Stimulated activated CD4-positive, alpha-beta T cell treated with anti-CD3 and anti-CD28 coated beads, Interleukin-4, amount 100 ng/mL, for 1 hour (primary cell): ENCODE measurements around the gene MRPS18B.
"Not testable (repeated sequence)": the region's sequence is repeated elsewhere in the genome, so short reads cannot be mapped to it uniquely, and the experiment has no call there.

Experiments used
- DNase-seq: peaks from one replicate; pipeline ENCODE4 v3.0.0-alpha.2; 2020

Gene MRPS18B

DNA sequence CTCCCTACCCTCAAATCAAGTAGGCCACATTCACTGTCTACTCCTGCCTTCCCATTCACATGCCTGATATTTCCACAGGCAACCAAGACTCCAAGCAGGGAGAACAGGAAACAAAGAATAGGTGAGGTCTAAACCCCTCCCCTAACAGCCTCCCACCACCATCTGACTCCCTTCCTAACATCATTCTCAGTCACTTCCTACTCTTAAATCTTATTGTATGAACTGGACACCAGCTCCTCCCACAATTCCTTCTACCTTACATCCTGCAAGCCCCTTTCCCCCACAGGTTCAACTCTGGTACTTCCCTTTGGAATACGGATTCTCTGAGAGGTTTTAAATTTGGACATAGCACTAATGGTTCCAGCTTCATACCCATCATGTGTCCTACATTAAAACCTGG is 28.3 kb downstream of the MRPS18B start:
- no peak for DNase-seq

DNA sequence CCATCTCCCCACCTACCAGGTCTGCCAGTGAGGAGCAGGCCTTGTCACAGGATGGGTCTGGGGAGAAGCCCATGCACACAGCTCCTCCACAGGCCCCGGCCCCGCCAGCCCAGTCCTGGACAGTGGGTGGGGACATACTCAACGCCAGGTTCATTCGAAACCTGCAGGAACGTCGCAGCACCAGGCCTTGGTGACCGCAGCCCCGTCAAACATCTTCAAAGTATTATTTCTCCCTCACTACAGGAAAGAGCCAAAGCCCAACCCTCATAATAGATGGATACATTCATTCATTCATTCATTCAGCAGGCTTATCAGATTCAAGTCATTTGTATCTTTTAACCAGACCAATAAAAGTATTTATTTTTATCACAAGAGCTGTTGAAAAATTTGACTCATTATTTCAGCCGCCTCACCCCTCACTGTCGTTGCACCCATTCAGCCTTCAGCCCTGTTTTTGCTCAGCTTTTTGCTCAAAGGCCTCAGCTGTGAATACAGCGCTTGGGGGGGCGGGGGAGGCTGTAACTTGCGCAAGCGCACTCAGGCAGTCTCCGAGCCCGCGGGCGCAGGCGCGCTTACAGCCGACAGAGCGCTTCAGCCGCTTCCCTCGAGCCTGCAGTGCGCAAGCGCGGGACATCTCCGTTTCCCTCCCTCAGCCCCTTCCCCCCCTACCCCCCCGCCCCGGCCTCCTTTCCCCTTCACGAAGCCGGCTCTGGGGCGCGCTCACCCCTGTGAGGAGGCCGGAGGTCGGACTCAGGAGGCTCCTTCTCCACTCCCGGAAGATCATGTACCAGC is 29.0 kb downstream of the MRPS18B start, which contains the start of gene C6orf136:
Gene C6orf136 (plus strand): TSS at position 684 of the 792 bp plus-strand sequence. CDS start 99 bp downstream, at position 783.
- peak; percentile 93 for DNase-seq

DNA sequence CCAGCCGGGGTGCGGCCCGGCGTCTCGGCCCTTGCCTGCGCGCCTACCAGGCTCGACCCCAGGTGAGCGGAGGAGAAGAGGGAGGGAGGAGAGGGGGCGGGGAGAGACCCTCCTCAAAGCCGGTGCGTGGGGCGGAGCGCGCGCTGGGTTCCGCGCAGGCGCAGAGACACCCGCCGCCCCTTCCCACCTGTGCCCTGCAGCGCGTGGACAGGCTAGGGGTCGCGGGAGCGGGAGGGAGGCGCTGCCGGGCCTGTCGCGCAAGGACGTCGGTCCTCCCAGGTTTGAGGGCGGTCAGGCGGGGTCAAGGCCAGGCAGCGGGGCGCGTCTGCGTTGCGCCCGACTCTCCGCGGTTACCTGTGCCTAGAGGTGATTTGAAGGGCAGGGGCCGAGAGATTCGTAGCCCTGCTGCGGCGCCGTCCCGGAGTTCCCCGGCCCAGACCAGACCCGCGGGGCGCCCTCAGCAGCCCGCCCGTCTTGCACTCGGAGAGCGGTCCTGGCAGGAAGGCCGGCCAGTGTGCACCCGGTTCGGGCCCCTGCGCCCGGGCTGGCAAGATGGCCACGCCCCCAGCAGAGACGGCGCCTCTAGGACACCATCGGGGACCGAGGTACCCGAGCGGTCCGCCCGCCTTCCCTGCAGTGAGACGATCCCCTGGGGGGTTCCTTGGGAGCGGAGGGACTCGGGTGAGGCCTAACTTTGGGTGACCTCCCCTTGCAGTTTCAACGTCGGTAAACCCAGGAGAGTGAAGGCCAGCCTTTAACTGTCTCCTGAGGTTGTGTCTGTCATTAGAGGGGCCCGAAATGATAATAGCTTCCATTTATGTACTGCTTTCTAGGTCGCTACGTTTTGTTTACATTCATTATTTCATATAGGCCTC is 29.8 kb downstream of the MRPS18B start:
- peak; percentile 78 for DNase-seq

DNA sequence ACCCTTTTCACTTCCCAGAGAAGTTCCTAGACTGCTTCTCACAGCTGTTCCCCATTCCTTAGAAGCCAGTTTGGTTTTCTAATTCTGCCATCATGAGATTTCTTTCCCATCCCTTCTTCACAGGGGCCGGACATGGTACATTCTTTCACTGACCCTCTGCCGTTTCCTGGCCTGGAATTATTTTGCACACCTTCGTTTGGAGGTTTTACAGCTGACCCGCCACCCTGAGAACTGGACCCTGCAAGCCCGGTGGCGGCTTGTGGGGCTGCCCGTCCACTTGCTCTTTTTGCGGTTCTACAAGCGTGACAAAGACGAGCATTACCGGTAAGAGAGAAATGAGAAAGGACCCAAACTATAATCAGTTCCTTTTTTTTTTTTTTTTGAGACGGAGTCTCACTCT is 33.5 kb downstream of the MRPS18B start:
- no peak for DNase-seq

DNA sequence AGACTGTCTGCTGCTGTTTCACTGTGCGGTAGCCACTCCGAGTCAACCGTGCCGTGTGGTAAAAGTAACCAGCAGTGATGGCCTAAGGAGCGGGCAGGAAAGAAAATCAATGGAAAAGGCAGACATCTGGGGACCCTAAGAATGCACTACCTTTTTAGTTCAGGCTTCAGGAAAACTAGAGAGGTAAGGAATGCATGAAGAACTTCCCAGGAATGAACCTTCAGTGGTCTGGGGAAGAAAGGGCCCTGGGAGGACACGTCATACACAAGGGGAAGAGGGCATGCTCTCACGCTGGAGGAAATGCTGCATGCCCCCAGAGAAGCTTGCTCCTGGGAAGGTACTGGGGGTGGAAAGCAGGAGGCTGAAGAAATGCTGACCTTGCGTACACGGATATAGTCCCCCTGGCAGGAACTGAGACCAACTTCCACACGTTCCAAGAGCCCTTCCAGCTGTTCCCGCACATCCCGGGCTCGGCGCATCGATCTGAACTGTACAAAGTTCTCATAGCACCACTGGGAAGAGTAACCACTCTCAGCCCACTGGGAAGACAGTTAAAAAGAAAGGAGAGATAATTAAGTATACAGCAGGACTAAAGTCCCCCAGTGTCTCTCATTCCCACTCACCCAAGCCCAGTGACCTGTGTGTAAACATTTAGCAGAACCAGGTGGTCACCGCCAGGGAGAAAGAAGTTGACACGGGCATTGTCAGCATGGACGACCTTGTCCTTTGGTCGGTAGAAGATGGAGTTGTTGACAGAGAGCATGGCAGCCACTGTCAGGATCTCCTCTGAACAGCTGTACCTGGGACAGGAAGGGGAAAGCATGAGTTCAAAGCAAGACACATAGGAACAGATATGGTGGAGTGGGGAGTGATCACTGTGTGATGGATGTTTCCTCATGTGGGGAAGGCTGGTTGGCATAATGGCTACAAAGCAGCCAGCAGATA is 37.4 kb downstream of the MRPS18B start:
- DNase-seq = no peak

DNA sequence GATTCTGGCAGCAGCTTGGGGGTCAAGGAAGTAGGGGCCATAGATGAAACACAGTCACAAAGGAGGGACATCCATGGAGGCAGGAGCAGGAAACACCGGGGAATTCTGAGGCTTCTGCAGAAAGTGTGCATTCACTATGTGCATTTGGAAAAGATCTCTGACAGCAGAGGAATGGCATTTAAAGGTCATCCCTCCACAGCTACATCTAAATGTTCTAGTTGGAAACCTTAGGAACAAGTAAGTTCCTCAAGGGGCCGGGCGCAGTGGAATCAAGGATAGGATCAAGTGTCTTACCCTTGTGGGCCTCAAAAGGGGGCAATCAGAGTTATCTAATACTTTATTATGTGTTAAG is 38.1 kb downstream of the MRPS18B start:
- DNase-seq = no peak

DNA sequence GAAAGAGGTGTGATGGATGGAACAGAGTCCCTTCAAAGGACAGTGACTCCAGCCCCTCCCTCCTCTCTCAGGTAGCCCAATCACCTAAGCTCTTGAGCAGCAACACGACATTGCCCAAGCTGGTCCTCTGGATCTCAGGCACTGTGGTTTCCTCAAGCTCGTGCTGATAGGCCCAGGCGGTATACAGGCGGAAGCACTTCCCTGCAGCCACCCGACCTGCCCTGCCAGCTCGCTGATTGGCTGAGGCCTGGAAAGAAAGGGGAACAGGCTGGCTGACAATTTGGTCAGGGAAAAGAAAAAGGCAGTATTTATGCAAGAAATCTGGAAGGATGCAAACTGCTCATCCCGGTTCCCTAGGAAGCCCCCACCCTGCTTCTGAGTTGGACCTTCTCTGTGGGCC is 38.9 kb downstream of the MRPS18B start:
- DNase-seq = no peak

DNA sequence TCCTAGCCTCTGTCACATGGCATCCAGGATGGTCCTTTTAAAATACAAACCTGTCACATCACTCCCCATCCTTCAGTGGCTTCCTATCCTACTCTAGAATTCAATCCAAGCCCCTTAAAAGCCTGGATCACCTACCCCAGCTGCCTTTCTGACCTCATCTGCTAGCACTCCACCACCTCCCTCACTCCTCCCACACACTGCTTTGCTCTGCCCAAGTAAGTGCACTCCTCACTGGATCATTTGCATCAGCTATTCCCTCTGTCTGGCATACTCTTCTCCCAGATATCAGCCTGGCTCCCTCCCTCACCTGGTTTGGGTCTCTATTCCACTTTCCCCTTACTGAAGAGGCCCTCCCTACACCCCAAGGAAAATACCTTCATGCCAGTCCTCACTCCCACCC is 39.8 kb downstream of the MRPS18B start:
- no peak for DNase-seq

DNA sequence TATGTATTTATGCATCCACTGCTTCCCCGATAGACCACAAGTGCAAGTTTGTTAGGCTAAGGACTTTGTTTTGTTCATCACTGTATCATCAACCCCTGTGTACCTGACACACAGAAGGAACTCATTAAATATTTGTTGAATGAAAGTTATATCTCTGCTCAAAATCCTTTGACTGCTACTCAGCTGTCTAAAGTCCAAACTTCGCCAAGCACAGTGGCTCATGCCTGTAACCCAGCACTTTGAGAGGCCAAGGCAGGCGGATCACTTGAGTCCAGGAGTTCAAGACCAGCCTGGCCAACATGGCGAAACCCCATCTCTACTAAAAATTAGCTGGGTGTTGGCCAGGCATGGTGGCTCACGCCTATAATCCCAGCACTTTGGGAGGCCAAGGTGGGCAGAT is 40.3 kb downstream of the MRPS18B start:
- not testable (repeated sequence) for DNase-seq

DNA sequence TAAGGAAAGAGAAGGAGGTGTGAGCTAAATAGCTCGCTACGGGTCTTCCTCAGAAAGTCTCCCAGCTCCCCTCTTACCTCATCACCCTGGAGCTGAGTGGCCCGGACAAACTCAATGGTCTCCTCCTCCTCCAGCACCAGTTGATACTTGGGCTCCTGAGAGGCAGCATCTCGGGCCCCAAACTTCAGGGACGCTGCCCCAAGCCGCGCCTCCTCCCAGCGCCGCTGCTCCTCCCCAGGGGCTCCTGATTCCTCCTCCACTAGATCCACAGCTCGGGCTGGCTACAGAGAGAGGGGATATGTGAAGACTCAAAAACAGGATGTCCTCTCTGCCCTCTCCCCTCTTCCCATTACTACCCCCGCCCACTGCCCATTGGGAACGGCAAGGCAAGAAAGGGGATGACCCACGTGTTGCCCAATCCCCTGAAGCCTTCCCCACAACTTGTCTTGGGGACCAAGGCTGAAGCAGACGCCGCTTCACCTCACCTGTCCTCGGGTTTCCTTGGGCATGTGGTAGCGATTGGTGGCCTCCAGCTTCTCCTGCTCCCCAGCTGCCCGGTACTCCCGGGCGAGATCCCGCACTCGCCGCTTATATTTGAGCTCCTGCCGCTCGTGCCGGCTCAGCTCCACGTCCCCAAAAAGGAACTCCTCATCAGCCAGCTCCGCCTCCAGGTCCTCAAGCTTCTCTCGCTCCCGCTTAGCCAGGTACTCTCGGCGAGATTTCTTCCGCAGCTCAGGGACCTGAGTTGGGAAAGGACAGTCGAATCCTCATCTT is 47.5 kb downstream of the MRPS18B start:
- no peak for DNase-seq

DNA sequence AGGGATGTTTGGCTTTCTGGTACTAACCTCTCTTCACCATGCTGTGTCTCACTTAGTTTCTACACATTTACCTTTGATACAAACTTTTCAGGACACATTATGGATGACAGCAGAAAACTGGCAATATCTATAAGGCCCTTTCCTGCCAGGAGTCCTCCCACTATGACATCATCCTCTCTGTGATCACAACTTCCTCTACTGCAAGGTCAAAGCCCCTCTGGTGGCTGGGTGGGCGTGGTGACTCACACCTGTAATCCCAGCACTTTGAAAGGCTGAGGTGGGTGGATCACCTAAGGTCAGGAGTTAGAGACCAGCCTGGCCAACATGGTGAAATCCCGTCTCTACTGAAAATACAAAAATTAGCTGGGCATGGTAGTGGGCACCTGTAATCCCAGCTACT is 48.7 kb downstream of the MRPS18B start:
- DNase-seq = peak; percentile 51

DNA sequence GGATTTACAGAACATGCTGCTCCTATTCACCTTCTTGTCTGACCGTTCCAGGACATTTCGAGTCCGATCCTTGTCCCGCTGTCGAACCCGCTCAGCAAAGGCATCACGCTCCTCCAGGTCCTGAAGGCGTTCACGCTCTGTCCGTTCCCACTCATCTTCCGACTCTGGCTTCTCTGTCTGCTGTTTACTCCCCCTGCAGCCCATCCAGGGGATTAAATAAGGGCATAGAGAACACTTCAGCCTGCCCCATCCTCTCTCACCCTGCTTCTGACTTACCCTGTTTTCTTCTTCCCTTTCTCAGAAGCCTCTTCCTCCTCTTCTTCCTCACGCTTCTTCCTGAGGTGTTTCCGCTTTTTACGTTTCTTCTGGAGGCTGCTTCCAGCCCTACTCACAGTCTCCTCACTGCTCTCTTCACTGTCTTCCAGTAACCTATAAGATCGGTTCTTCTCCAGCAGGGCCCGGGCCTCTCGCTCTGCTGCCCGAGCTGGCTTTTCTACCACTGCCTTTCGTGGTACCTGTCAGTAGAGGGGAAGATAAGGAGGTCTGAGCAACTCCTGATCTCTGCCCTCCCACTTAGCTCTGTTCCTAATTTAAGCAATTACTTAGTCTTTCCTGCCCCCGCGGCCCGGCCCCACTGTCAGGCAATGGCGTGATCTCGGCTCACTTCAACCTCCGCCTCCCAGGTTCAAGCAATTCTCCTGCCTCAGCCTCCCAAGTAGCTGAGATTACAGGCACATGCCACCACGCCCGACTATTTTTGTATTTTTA is 53.3 kb downstream of the MRPS18B start:
- no peak for DNase-seq

DNA sequence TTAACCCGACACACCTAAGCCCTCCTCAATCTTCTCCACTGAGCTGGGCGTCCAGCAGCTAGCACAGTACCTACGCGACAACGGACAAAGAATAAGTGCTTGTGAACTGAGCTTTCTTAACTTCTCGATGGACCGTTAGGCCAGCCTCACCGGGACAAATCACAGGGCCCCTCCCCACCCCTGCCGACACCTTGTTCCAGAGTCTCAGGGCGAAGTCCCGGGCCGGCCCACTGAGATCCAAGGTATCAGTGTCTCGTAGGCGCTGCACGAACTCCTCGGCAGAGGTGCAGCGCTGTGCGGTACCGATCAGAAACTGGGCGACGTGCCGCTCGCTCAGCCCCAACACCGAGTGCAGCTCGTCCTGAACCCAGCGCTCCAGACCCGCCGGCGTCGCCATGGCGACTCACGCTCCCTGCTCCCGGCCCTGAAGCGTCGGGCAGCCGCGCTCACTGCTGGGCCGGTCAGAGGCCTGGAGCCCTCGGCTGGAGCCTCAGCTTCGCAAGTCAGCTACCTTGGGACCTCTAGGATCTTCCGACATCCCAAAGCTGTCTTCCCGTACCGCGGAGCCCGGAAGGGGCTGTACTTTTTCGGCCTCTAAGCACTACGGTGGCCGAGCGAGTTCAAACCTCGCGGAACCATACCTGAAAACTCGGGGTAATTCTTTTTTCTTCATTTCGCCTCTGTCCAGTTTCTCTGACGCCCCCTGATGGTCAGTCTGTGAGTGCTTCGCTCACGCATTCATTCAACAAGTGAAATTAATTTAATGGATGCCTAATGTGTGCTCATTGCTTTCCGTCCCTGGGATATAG is 55.0 kb downstream of the MRPS18B start, which contains the start of gene DHX16:
Gene DHX16 (minus strand): TSS at position 562 of the 809 bp plus-strand sequence. CDS start 165 bp downstream, at position 397.
- DNase-seq = peak; percentile 89
